HepG2 (cell line): ENCODE data around the gene ADD2. TPM values are rescaled to one million over a fixed set of nuclear protein-coding genes. Genes with fewer than 3 reads are reported as not detected.

ENCODE experiments used
- EHMT2 ChIP-seq: fragments of 200-600 bp; sonication (generic); IDR thresholded peaks from 2 replicates; pipeline ENCODE4 v1.7.0; 2017; ENCODE audit warnings: antibody characterized with exemption, low read depth, low read length, borderline replicate concordance
- FOXA3 ChIP-seq: IDR thresholded peaks from 2 replicates; pipeline ENCODE4 v1.6.1; 2016; ENCODE audit warnings: missing genetic modification reagents, missing compliant biosample characterization
- HNRNPL ChIP-seq: fragments of 200-400 bp; formaldehyde crosslinking; IDR thresholded peaks from 2 replicates; pipeline ENCODE4 v1.6.1; 2017; ENCODE audit warnings: mild to moderate bottlenecking, low read depth, low read length
- JUN ChIP-seq: sonication (generic); formaldehyde crosslinking; IDR thresholded peaks from 2 replicates; pipeline ENCODE4 v1.4.0; 2020; ENCODE audit warnings: mild to moderate bottlenecking, missing genetic modification reagents
- KAT8 ChIP-seq: IDR thresholded peaks from 2 replicates; pipeline ENCODE4 v1.6.1; 2016; ENCODE audit warnings: missing genetic modification reagents, missing compliant biosample characterization
- NCOR1 ChIP-seq: fragments of 200-600 bp; sonication (generic); IDR thresholded peaks from 2 replicates; pipeline ENCODE4 v1.7.0; 2017; ENCODE audit warnings: antibody characterized with exemption, low read length, borderline replicate concordance
- NFKBIZ ChIP-seq: IDR thresholded peaks from 2 replicates; pipeline ENCODE4 v1.6.1; 2018; ENCODE audit warnings: missing genetic modification reagents, missing compliant biosample characterization
- POLR2A ChIP-seq, 2 experiments: IDR thresholded peaks; 2 replicates each; pipeline ENCODE4 v1.6.1; 2011; ENCODE audit warnings: low read depth in 2 of 2, low read length in 2 of 2, mild to moderate bottlenecking in 1 of 2, moderate library complexity in 1 of 2; ENCODE audit not compliant: insufficient read depth in 1 of 2
- PREB ChIP-seq: sonication (generic); formaldehyde crosslinking; IDR thresholded peaks from 2 replicates; pipeline ENCODE4 v1.4.0; 2020; ENCODE audit warnings: missing genetic modification reagents
- RARA ChIP-seq: IDR thresholded peaks from 2 replicates; pipeline ENCODE4 v1.6.1; 2016; ENCODE audit warnings: missing genetic modification reagents, missing compliant biosample characterization
- RBFOX2 ChIP-seq: fragments of 200-400 bp; formaldehyde crosslinking; IDR thresholded peaks from 2 replicates; pipeline ENCODE4 v1.6.1; 2017; ENCODE audit warnings: low read depth, mild to moderate bottlenecking, low read length
- SIN3B ChIP-seq: fragments of 150-350 bp; IDR thresholded peaks from 2 replicates; pipeline ENCODE4 v1.6.1; 2014; ENCODE audit warnings: low read length
- THAP11 ChIP-seq: IDR thresholded peaks from 2 replicates; pipeline ENCODE4 v1.6.1; 2016; ENCODE audit warnings: missing biosample characterization, missing genetic modification reagents
- TSC22D2 ChIP-seq: sonication (generic); formaldehyde crosslinking; IDR thresholded peaks from 2 replicates; pipeline ENCODE4 v1.5.1; 2020; ENCODE audit warnings: missing genetic modification reagents, mild to moderate bottlenecking, borderline replicate concordance
- ZMYM2 ChIP-seq: sonication (generic); formaldehyde crosslinking; IDR thresholded peaks from 2 replicates; pipeline ENCODE4 v1.8.0; 2022; ENCODE audit warnings: mild to moderate bottlenecking, missing genetic modification reagents
- ZNF121 ChIP-seq: sonication (generic); formaldehyde crosslinking; IDR thresholded peaks from 2 replicates; pipeline ENCODE4 v1.5.0; 2020; ENCODE audit warnings: mild to moderate bottlenecking, missing genetic modification reagents
- ZNF232 ChIP-seq: sonication (generic); formaldehyde crosslinking; IDR thresholded peaks from 2 replicates; pipeline ENCODE4 v1.4.0; 2020; ENCODE audit warnings: missing genetic modification reagents, borderline replicate concordance
- ZNF274 ChIP-seq: sonication (generic); formaldehyde crosslinking; IDR thresholded peaks from 2 replicates; pipeline ENCODE4 v1.5.1; 2020; ENCODE audit warnings: mild to moderate bottlenecking, missing genetic modification reagents
- ZNF749 ChIP-seq: sonication (generic); formaldehyde crosslinking; IDR thresholded peaks from 2 replicates; pipeline ENCODE4 v1.8.0; 2022; ENCODE audit warnings: mild to moderate bottlenecking, missing genetic modification reagents, moderate library complexity, borderline replicate concordance
- ZNF777 ChIP-seq: sonication (generic); formaldehyde crosslinking; IDR thresholded peaks from 2 replicates; pipeline ENCODE4 v1.4.0; 2020; ENCODE audit warnings: missing genetic modification reagents
- ZSCAN29 ChIP-seq: sonication (generic); formaldehyde crosslinking; conservative IDR thresholded peaks from 2 replicates; pipeline ENCODE4 v1.4.0; 2020; ENCODE audit warnings: mild to moderate bottlenecking, missing genetic modification reagents
- polyA plus RNA-seq, 8 experiments: library from polyadenylated mRNA; depleted of rRNA in 3 of 8; stranded (reverse) in 7 of 8; unstranded in 1 of 8; fragments of >200 nt; fragmentation: Illumina TruSeq in 4 of 8; extraction: Trizol in 4 of 8; gene quantifications; 2 replicates each; pipeline versions ENCODE4 v1.2.1 to v1.2.3, GENCODE V29; 2011 to 2016; ENCODE audit warnings: low read depth in 4 of 8, missing spikeins in 1 of 8, mixed read lengths in 1 of 8; ENCODE audit not compliant: insufficient read depth in 1 of 8
- total RNA-seq, 5 experiments: library from RNA; depleted of rRNA; stranded (reverse); fragments of >200 nt; fragmentation: Illumina TruSeq; extraction: Trizol; gene quantifications; 2 replicates each; pipeline ENCODE4 v1.2.3, GENCODE V29; 2016; ENCODE audit warnings: low read depth in 1 of 5
- TF ChIP-seq, protein P1 (sequence below): sonication (generic); formaldehyde crosslinking; IDR thresholded peaks from 2 replicates; pipeline ENCODE4 v1.5.0; 2020; ENCODE audit warnings: mild to moderate bottlenecking, missing genetic modification reagents, moderate library complexity
- TF ChIP-seq, protein P2 (sequence below): sonication (generic); formaldehyde crosslinking; IDR thresholded peaks from 2 replicates; pipeline ENCODE4 v1.4.0; 2020; ENCODE audit warnings: missing genetic modification reagents
- TF ChIP-seq, protein P3 (sequence below): sonication (generic); formaldehyde crosslinking; IDR thresholded peaks from 2 replicates; pipeline ENCODE4 v1.8.0; 2022; ENCODE audit warnings: mild to moderate bottlenecking, missing genetic modification reagents, moderate library complexity
- TF ChIP-seq, protein P4 (sequence below): fragments of 450-650 bp; IDR thresholded peaks from 2 replicates; pipeline ENCODE4 v1.6.1; 2016

Gene ADD2
- total and polyA plus RNA-seq, 2 of the 13 experiments (the other 11 are each of a cell fraction or from before 2014, with no cell fraction given) = 0.05 to 0.13 TPM

DNA sequence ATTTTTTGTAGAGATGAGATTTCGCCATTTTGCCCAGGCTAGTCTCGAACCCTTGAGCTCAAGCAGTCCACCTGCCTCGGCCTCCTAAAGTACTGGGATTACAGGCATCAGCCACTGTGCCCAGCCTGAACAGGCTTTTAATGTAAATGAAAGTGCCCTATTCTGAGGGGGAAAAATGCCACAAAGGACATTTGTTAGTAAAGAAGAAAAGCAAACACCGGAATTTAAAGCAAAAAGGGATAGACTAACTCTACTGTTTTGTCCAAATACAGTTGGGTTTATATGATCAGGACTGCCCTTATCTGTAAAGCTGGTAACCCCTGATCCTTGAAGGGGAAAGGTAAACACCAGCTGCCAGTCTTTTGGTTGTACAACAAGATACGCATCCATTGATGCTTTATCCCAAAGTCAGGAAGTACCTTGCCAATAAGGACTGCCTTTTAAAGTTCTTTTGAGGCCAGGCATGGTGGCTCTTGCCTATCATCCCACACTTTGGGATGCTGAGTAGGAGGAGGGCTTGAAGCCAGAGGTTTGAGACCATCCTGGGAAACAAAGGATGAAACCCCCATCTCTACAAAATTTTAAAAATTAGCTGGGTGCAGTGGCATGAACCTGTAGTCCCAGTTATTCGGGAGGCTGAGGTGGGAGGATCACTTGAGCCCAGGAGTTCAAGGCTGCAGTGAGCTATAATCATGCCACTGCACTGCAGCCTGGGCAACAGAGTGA, 39.3 kb upstream of the ADD2 start (continued):
- peak; percentile 99 for TF ChIP-seq FOXA3 (CRISPR knock-in tag)
- TF ChIP-seq ZNF121 (CRISPR knock-in tag) = peak; percentile 78
- TF ChIP-seq JUN = peak; percentile 77
- no peak for TF ChIP-seq PREB (CRISPR knock-in tag)
- TF ChIP-seq ZNF749 = no peak; the same call in 1 of the 2 replicates
- TF ChIP-seq ZSCAN29 = peak; percentile 94
- TF ChIP-seq NCOR1 = peak; percentile 70; the same call in 1 of the 2 replicates
- TF ChIP-seq, protein P1, sequence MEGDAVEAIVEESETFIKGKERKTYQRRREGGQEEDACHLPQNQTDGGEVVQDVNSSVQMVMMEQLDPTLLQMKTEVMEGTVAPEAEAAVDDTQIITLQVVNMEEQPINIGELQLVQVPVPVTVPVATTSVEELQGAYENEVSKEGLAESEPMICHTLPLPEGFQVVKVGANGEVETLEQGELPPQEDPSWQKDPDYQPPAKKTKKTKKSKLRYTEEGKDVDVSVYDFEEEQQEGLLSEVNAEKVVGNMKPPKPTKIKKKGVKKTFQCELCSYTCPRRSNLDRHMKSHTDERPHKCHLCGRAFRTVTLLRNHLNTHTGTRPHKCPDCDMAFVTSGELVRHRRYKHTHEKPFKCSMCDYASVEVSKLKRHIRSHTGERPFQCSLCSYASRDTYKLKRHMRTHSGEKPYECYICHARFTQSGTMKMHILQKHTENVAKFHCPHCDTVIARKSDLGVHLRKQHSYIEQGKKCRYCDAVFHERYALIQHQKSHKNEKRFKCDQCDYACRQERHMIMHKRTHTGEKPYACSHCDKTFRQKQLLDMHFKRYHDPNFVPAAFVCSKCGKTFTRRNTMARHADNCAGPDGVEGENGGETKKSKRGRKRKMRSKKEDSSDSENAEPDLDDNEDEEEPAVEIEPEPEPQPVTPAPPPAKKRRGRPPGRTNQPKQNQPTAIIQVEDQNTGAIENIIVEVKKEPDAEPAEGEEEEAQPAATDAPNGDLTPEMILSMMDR (CRISPR knock-in tag) = 0 out of 2 replicates have a peak, but pooled peaks have one; percentile 8
- peak; percentile 100 for TF ChIP-seq ZMYM2 (CRISPR knock-in tag)
- TF ChIP-seq POLR2A (IDR thresholded peaks at IDR 0.05; ENCODE audit: insufficient read depth in 1 of 2, low read depth in 2 of 2, low read length in 2 of 2) = peak in 1 of 2 experiments; percentile 48; a peak in 1 of 4 replicates
- no peak for TF ChIP-seq ZNF232 (CRISPR knock-in tag)
- TF ChIP-seq HNRNPL = 0 out of 2 replicates have a peak, but pooled peaks have one; percentile 46
- TF ChIP-seq TSC22D2 (CRISPR knock-in tag) = no peak
- TF ChIP-seq EHMT2 = peak; percentile 84; the same call in 1 of the 2 replicates
- TF ChIP-seq, protein P2, sequence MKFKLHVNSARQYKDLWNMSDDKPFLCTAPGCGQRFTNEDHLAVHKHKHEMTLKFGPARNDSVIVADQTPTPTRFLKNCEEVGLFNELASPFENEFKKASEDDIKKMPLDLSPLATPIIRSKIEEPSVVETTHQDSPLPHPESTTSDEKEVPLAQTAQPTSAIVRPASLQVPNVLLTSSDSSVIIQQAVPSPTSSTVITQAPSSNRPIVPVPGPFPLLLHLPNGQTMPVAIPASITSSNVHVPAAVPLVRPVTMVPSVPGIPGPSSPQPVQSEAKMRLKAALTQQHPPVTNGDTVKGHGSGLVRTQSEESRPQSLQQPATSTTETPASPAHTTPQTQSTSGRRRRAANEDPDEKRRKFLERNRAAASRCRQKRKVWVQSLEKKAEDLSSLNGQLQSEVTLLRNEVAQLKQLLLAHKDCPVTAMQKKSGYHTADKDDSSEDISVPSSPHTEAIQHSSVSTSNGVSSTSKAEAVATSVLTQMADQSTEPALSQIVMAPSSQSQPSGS = peak; percentile 84; the same call in 1 of the 2 replicates
- TF ChIP-seq THAP11 = peak; percentile 79
- TF ChIP-seq, protein P3, sequence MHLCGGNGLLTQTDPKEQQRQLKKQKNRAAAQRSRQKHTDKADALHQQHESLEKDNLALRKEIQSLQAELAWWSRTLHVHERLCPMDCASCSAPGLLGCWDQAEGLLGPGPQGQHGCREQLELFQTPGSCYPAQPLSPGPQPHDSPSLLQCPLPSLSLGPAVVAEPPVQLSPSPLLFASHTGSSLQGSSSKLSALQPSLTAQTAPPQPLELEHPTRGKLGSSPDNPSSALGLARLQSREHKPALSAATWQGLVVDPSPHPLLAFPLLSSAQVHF = no peak
- peak; percentile 76; the same call in 1 of the 2 replicates for TF ChIP-seq NFKBIZ (CRISPR knock-in tag)
- peak; percentile 86 for TF ChIP-seq KAT8 (CRISPR knock-in tag)
- peak; percentile 89 for TF ChIP-seq RARA (CRISPR knock-in tag)
- TF ChIP-seq SIN3B = no peak
- TF ChIP-seq, protein P4, sequence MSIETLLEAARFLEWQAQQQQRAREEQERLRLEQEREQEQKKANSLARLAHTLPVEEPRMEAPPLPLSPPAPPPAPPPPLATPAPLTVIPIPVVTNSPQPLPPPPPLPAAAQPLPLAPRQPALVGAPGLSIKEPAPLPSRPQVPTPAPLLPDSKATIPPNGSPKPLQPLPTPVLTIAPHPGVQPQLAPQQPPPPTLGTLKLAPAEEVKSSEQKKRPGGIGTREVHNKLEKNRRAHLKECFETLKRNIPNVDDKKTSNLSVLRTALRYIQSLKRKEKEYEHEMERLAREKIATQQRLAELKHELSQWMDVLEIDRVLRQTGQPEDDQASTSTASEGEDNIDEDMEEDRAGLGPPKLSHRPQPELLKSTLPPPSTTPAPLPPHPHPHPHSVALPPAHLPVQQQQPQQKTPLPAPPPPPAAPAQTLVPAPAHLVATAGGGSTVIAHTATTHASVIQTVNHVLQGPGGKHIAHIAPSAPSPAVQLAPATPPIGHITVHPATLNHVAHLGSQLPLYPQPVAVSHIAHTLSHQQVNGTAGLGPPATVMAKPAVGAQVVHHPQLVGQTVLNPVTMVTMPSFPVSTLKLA = no peak
- peak; percentile 21; the same call in 1 of the 2 replicates for TF ChIP-seq ZNF777 (CRISPR knock-in tag)
- TF ChIP-seq RBFOX2 = peak; percentile 52; the same call in 1 of the 2 replicates
- no peak for TF ChIP-seq ZNF274
